PC-9 (cell line): ENCODE results near the gene LRRC32. TPM values are rescaled to one million over a fixed set of nuclear protein-coding genes. Genes with fewer than 3 reads are reported as not detected.

Experiments used
- BruUV-seq: library from RNA; stranded (reverse); fragments of 400-500 nt; replicated peaks from 2 replicates; lab custom pipeline; 2021; lab: Mats Ljungman, UMichigan
- CTCF ChIA-PET: fragments of 300-600 bp; sonication (Branson Sonifier 250); formaldehyde crosslinking; loops from one replicate; lab custom pipeline; 2022; ENCODE audit warnings: antibody characterized with exemption; lab: Charles Lee
- POLR2A ChIA-PET: fragments of 300-600 bp; sonication (Branson Sonifier 250); formaldehyde crosslinking; loops from one replicate; lab custom pipeline; 2022; ENCODE audit warnings: antibody characterized with exemption; ENCODE audit not compliant: unreplicated experiment; lab: Charles Lee
- DNase-seq, 2 experiments: peaks; one replicate each; pipeline versions ENCODE4 v3.0.0 to v3.0.0-alpha.2; 2015 to 2022; ENCODE audit warnings: mixed read lengths in 1 of 2
- H2AFZ ChIP-seq: fragments of 200-600 bp; sonication (generic); 2 replicates; pipeline ENCODE4 v1.8.1; 2017; ENCODE audit warnings: antibody characterized with exemption
- H3F3A ChIP-seq: fragments of 200-600 bp; sonication (generic); 2 replicates; pipeline ENCODE4 v1.8.1; 2017; ENCODE audit warnings: antibody characterized with exemption, mild to moderate bottlenecking, low read depth; ENCODE audit not compliant: insufficient read depth
- H3K27ac ChIP-seq: fragments of 200-600 bp; sonication (generic); 2 replicates; pipeline ENCODE4 v1.6.1; 2016; ENCODE audit warnings: mixed run types
- H3K27me3 ChIP-seq: fragments of 200-600 bp; sonication (generic); 2 replicates; pipeline ENCODE4 v1.6.1; 2016; ENCODE audit warnings: low read depth, mixed run types; ENCODE audit not compliant: insufficient read depth
- H3K36me3 ChIP-seq: fragments of 200-600 bp; sonication (generic); 2 replicates; pipeline ENCODE4 v1.6.1; 2016; ENCODE audit warnings: low read depth, mixed run types
- H3K4me1 ChIP-seq: fragments of 200-600 bp; sonication (generic); replicated peaks from 2 replicates; pipeline ENCODE4 v1.6.1; 2016; ENCODE audit warnings: mixed run types; ENCODE audit not compliant: insufficient read depth
- H3K4me2 ChIP-seq: fragments of 200-600 bp; sonication (generic); 2 replicates; pipeline ENCODE4 v1.6.1; 2017; ENCODE audit warnings: mixed run types
- H3K4me3 ChIP-seq: fragments of 200-600 bp; sonication (generic); 2 replicates; pipeline ENCODE4 v1.6.1; 2016; ENCODE audit warnings: mixed run types
- H3K79me2 ChIP-seq: fragments of 200-600 bp; sonication (generic); 2 replicates; pipeline ENCODE4 v1.6.1; 2017; ENCODE audit warnings: low read depth, mixed run types
- H3K9me2 ChIP-seq: fragments of 200-600 bp; sonication (generic); 2 replicates; pipeline ENCODE4 v1.8.1; 2017; ENCODE audit warnings: mild to moderate bottlenecking; ENCODE audit not compliant: insufficient read depth
- H3K9me3 ChIP-seq: fragments of 200-600 bp; sonication (generic); 2 replicates; pipeline ENCODE4 v1.8.1; 2016; ENCODE audit warnings: low read depth; ENCODE audit not compliant: insufficient read depth
- H4K20me1 ChIP-seq: fragments of 200-600 bp; sonication (generic); 2 replicates; pipeline ENCODE4 v1.8.1; 2017; ENCODE audit not compliant: insufficient read depth
- EZH2 ChIP-seq: fragments of 200-600 bp; sonication (generic); IDR thresholded peaks from 2 replicates; pipeline ENCODE4 v1.8.0; 2017; ENCODE audit warnings: antibody characterized with exemption, low read depth
- intact Hi-C: fragments of 100-400 bp; cut with micrococcal nuclease; formaldehyde crosslinking; loops from one replicate; pipeline ENCODE4 v1.10.0; 2022; ENCODE audit not compliant: unreplicated experiment
- total RNA-seq: library from RNA; stranded (reverse); gene quantifications from 2 replicates; pipeline ENCODE4 v1.2.3, GENCODE V29; 2021
- TF ChIP-seq, protein P1 (sequence below): fragments of 200-600 bp; sonication (generic); conservative IDR thresholded peaks from 2 replicates; pipeline ENCODE4 v1.6.1; 2017; ENCODE audit warnings: mixed run types, antibody characterized with exemption, mild to moderate bottlenecking, moderate library complexity

LRRC32 gene
- total RNA-seq, 1 experiment from 2014 or later = not detected

DNA sequence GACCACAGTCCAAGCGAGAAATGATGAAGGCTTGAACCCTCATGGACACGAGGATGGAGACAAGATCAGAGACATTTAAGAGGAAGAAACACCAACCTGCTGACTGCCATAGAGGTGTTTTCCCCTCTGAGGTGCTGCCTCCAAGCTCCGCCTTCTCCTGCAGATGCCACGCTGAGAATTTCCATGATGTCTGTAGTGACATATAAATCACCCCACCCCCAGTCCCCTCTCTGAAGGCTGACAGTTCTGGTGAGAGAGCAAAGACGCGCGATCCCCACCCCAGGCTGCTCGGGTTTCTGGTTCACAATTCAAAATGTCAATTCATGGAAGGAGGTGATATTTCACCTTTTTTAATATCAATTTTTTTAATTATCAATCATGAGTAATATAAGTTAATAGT lies 28.2 kb downstream of the LRRC32 start:
- H2AFZ ChIP-seq = no peak overlapping the region
- CTCF ChIA-PET = no interaction called here
- TF ChIP-seq EZH2 = no peak
- TF ChIP-seq, protein P1, sequence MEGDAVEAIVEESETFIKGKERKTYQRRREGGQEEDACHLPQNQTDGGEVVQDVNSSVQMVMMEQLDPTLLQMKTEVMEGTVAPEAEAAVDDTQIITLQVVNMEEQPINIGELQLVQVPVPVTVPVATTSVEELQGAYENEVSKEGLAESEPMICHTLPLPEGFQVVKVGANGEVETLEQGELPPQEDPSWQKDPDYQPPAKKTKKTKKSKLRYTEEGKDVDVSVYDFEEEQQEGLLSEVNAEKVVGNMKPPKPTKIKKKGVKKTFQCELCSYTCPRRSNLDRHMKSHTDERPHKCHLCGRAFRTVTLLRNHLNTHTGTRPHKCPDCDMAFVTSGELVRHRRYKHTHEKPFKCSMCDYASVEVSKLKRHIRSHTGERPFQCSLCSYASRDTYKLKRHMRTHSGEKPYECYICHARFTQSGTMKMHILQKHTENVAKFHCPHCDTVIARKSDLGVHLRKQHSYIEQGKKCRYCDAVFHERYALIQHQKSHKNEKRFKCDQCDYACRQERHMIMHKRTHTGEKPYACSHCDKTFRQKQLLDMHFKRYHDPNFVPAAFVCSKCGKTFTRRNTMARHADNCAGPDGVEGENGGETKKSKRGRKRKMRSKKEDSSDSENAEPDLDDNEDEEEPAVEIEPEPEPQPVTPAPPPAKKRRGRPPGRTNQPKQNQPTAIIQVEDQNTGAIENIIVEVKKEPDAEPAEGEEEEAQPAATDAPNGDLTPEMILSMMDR = no peak
- H4K20me1 ChIP-seq = no peaks in the 10 kb centered on the region
- no peaks in the 10 kb centered on the region for H3K9me2 ChIP-seq
- H3K4me2 ChIP-seq = no peak overlapping the region
- no TSS peak for BruUV-seq
- H3K4me1 ChIP-seq = no peaks in the 10 kb centered on the region
- peaks cover 85% of the 10 kb centered on the region for H3K27me3 ChIP-seq
- DNase-seq = no peak
- H3K79me2 ChIP-seq = no peaks in the 10 kb centered on the region
- H3K9me3 ChIP-seq = no peaks in the 10 kb centered on the region
- no peaks in the 10 kb centered on the region for H3K36me3 ChIP-seq
- POLR2A ChIA-PET = interaction anchor here (0.6 kb wide), 1 partner anchor 70 kb away, joined by 22 read pairs; no protein-coding TSS in a partner anchor
- no peak overlapping the region for H3K27ac ChIP-seq
- intact Hi-C loops = no loop called here
- no peaks in the 10 kb centered on the region for H3F3A ChIP-seq
- H3K4me3 ChIP-seq = no peak overlapping the region

DNA sequence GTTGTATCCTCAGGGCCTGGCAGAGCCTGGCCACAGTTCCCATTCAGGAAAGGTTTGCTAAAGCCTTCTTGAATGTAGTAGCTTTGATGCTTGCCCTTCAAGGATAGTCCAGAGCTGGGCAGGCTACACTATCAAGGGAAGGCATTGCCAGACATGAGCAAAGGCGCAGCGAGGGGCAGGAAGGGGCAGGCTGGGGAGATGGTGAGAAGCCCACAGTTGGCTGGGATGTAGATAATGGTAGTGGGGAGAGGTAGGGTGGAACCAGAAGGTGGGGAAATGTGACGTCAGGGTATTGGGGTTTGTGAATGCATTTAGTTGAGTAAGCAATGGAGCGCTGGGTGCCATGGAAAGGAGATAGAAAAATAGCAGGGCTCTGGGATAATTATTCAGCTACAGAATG lies 28.6 kb downstream of the LRRC32 start:
- DNase-seq = no peak
- Histone ChIP-seq H3K9me3 (no peaks in the 10 kb centered on the region), H3K36me3 (no peaks in the 10 kb centered on the region), H3K4me2 (no peak overlapping the region), H3K4me1 (no peaks in the 10 kb centered on the region), H2AFZ (no peak overlapping the region), H3F3A (no peaks in the 10 kb centered on the region), H3K9me2 (no peaks in the 10 kb centered on the region), H4K20me1 (no peaks in the 10 kb centered on the region), H3K27me3 (peaks cover 85% of the 10 kb centered on the region), H3K79me2 (no peaks in the 10 kb centered on the region), H3K4me3 (no peak overlapping the region), H3K27ac (no peak overlapping the region)
- no peak for TF ChIP-seq EZH2
- TF ChIP-seq, protein P1 = no peak
- no TSS peak for BruUV-seq
- intact Hi-C loops = no loop called here
- ChIA-PET CTCF (no interaction called here), POLR2A (no interaction called here)

DNA sequence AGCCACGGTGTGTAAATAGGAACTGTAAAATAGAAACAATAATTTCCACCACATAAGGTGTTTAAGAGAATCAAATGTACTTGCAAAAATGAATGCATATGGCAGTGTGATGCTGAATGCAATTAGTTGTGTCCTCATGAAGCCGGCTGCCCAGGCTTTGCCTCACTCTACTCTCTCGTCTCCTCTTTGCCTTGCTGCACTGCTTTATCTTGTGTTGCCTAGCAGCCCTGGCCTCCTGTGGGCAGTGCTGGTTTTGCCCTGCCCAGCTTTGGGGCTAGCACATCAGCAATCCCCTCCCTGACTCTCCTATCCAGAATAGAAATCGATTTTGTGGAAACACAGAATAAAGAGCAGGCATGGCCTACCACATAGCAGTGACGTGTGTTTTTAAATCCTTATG lies 30.0 kb downstream of the LRRC32 start:
- Histone ChIP-seq H3K27ac (no peak overlapping the region), H3K4me3 (no peak overlapping the region), H2AFZ (no peak overlapping the region), H3K4me1 (no peaks in the 10 kb centered on the region), H3K4me2 (no peak overlapping the region), H3F3A (no peaks in the 10 kb centered on the region), H3K9me2 (no peaks in the 10 kb centered on the region), H3K9me3 (no peaks in the 10 kb centered on the region), H3K79me2 (no peaks in the 10 kb centered on the region), H3K27me3 (peaks cover 87% of the 10 kb centered on the region), H4K20me1 (no peaks in the 10 kb centered on the region), H3K36me3 (no peaks in the 10 kb centered on the region)
- BruUV-seq = no TSS peak
- DNase-seq = no peak
- intact Hi-C loops = no loop called here
- no peak for TF ChIP-seq EZH2
- TF ChIP-seq, protein P1 = no peak
- ChIA-PET POLR2A (no interaction called here), CTCF (no interaction called here)
